Heart left ventricle (tissue), 16 donors: ENCODE data around the gene SPTA1. TPM values are rescaled to one million over a fixed set of nuclear protein-coding genes. Genes with fewer than 3 reads are reported as not detected.

Source experiments
- ATAC-seq, 4 donors: fragments of 200-7000 bp; cut with Tn5 transposase; one replicate each; pipeline ENCODE4 v1.9.1; 2020 to 2022; ENCODE audit warnings: moderate library complexity in 4 of 4, mild to moderate bottlenecking in 3 of 4, moderate number of reproducible peaks in 1 of 4
- DNase-seq, 5 donors: peaks; one replicate each; pipeline ENCODE4 v3.0.0-alpha.2; 2020
- H3K27ac ChIP-seq, 12 donors: fragments of 200-600 bp; sonication (generic) in 4 of 12; one replicate each; pipeline versions ENCODE4 v1.5.0 to v1.8.0; 2016 to 2022; ENCODE audit warnings: mild to moderate bottlenecking in 2 of 12
- H3K27me3 ChIP-seq, 9 donors: fragments of 200-600 bp; sonication (generic) in 2 of 9; one replicate each; pipeline versions ENCODE4 v1.5.1 to v1.8.0; 2016 to 2022; ENCODE audit warnings: mild to moderate bottlenecking in 3 of 9
- H3K36me3 ChIP-seq, 9 donors: fragments of 200-600 bp; sonication (generic) in 2 of 9; one replicate each; pipeline versions ENCODE4 v1.5.0 to v1.8.0; 2018 to 2022; ENCODE audit warnings: mild to moderate bottlenecking in 2 of 9
- H3K4me1 ChIP-seq, 12 donors: fragments of 200-600 bp; sonication (generic) in 4 of 12; one replicate each; pipeline versions ENCODE4 v1.5.0 to v1.8.0; 2016 to 2022; ENCODE audit warnings: mild to moderate bottlenecking in 3 of 12
- H3K4me3 ChIP-seq, 12 donors: fragments of 200-600 bp; sonication (generic) in 4 of 12; one replicate each; pipeline versions ENCODE4 v1.5.0 to v1.8.0; 2017 to 2022; ENCODE audit warnings: mild to moderate bottlenecking in 9 of 12, moderate library complexity in 4 of 12
- H3K9me3 ChIP-seq, 12 donors: fragments of 200-600 bp; sonication (generic) in 4 of 12; one replicate each; pipeline versions ENCODE4 v1.5.0 to v1.8.0; 2016 to 2022; ENCODE audit warnings: mild to moderate bottlenecking in 1 of 12
- CTCF ChIP-seq, 12 donors: fragments of 200-600 bp; sonication (generic) in 4 of 12; IDR thresholded peaks; one replicate each; pipeline versions ENCODE4 v1.5.0 to v1.8.0; 2018 to 2022; ENCODE audit warnings: antibody characterized with exemption in 12 of 12, mild to moderate bottlenecking in 5 of 12
- POLR2A ChIP-seq, 2 donors: fragments of 450-650 bp; IDR thresholded peaks; one replicate each; pipeline ENCODE4 v1.6.1; 2017; ENCODE audit warnings: antibody characterized with exemption in 2 of 2, mild to moderate bottlenecking in 2 of 2, moderate library complexity in 2 of 2
- WGBS, 4 donors: extraction: QIAGEN DNeasy Blood & Tissue Kit in 2 of 4; methylation state at CpG; one replicate each; pipeline versions ENCODE4 v1.1.5 to v1.1.7; 2013 to 2018; 5-methylcytosine and 5-hydroxymethylcytosine counted together
- intact Hi-C, 10 donors: fragments of 100-400 bp; cut with DNase I; formaldehyde crosslinking; loops; one replicate each; pipeline versions ENCODE4 v1.11.1 to v1.14.2; 2022
- polyA plus RNA-seq, 2 donors: library from polyadenylated mRNA; stranded (reverse); fragments of 200-250 nt; gene quantifications; one replicate each; pipeline ENCODE4 v1.2.3, GENCODE V29; 2013
- total RNA-seq, 9 donors: library from RNA; depleted of rRNA in 2 of 9; stranded (reverse); fragments of >200 nt in 2 of 9; fragmentation: NEBNext Ultra II Directional in 3 of 9; extraction: Animal tissue kit (Norgen Biotek cat#: 25700) in 3 of 9; gene quantifications; one replicate each; pipeline versions ENCODE4 v1.1.0 to v1.2.4, GENCODE V29; 2016 to 2023
- donor health status: ischemic (EF 13 %, LVEDD 7.1; RV severe dilation, severe dysfunction).
- donor health status: healthy with polysubstance abuse.
- donor health status: DM: no; HTN: yes; CAD: no.
- donor health status: DM: no; HTN: no; CAD: no.
- donor health status: ischemic (EF 25% LVEDD 6.9; RV normal size, moderate dysfunction).
- donor health status: ischemic (EF 25% LVEDD 5.7; RV mildly dilated, moderate dysfunction).
- donor health status: healthy.
- donor health status: DM: yes; HTN: yes; CAD: no.
- donor health status: ischemic (EF 35%, LVEDD 5.7; RV mildly dilated, moderate dysfunction).
- donor health status: nonischemic (EF 11% LVEDD 7.7; RV severe dilation, severe dysfunction).
- donor health status: DM: yes; HTN: yes; CAD: no.
- donor health status: PGD.
- donor health status: ischemic (EF 29% LVEDD 5.4; RV normal size, mild dysfunction).
- donor health status: nonischemic (EF 23%, LVEDD 6.1; RV moderate dilation, normal function).

The SPTA1 gene
- total and polyA plus RNA-seq, 11 donors: 0.06 to 0.99 (median 0.19) TPM; not detected in 5

GRCh38 chr1:158730453-158730852, 43.9 kb upstream of the SPTA1 start:
- Histone ChIP-seq H3K27ac (no peak overlapping the region), H3K36me3 (no peaks in the 10 kb centered on the region), H3K27me3 (peaks cover 0 to 8% (median 0%) of the 10 kb centered on the region in 9 donors), H3K9me3 (no peaks in the 10 kb centered on the region), H3K4me1 (peaks cover 0 to 6% (median 0%) of the 10 kb centered on the region in 12 donors), H3K4me3 (no peak overlapping the region)
- intact Hi-C loops: no loop called here
- ATAC-seq (no peak), DNase-seq (no peak)
- no peak for TF ChIP-seq CTCF (IDR thresholded peaks at IDR 0.05)
- TF ChIP-seq POLR2A (IDR thresholded peaks at IDR 0.05): no peak
- 73 to 86% (median 75%) methylated on average over 4 of the region's 4 CpGs for WGBS, 4 donors

- WGBS, 4 donors: 68 to 76% (median 73%) methylated on average over 3 of the region's 3 CpGs
- Histone ChIP-seq H3K4me3 (no peak overlapping the region), H3K36me3 (no peaks in the 10 kb centered on the region), H3K27me3 (peaks cover 0 to 8% (median 0%) of the 10 kb centered on the region in 9 donors), H3K4me1 (peaks cover 0 to 6% (median 0%) of the 10 kb centered on the region in 12 donors), H3K27ac (no peak overlapping the region), H3K9me3 (no peaks in the 10 kb centered on the region)
- intact Hi-C loops: no loop called here
- DNase-seq (no peak), ATAC-seq (no peak)
- TF ChIP-seq POLR2A (IDR thresholded peaks at IDR 0.05) (no peak), CTCF (IDR thresholded peaks at IDR 0.05) (no peak)
Measured at GRCh38 chr1:158728510-158729225, 42.2 kb upstream of the SPTA1 start.

- WGBS, 4 donors: 93 to 95% (median 93%) methylated on average over 5 of the region's 5 CpGs
- Histone ChIP-seq H3K4me3 (no peak overlapping the region), H3K9me3 (no peaks in the 10 kb centered on the region), H3K27me3 (peaks cover 0 to 8% (median 0%) of the 10 kb centered on the region in 9 donors), H3K27ac (no peak overlapping the region), H3K4me1 (peaks cover 0 to under 1% (median 0%) of the 10 kb centered on the region in 12 donors), H3K36me3 (no peaks in the 10 kb centered on the region)
- DNase-seq: no peak
- intact Hi-C loops: no loop called here
- no peak for ATAC-seq
- TF ChIP-seq CTCF (IDR thresholded peaks at IDR 0.05) (no peak), POLR2A (IDR thresholded peaks at IDR 0.05) (no peak)
Measured at GRCh38 chr1:158724442-158724841, 37.9 kb upstream of the SPTA1 start.

- H3K27me3 ChIP-seq: no peaks in the 10 kb centered on the region
- no peak within 1 kb of the TSS for H3K27ac ChIP-seq
- DNase-seq (no peak), ATAC-seq (no peak)
- H3K36me3 ChIP-seq: no peaks in the 10 kb centered on the region
- 70 to 77% (median 74%) methylated on average over 2 of the region's 2 CpGs for WGBS, 4 donors
- TF ChIP-seq CTCF (IDR thresholded peaks at IDR 0.05) (no peak), POLR2A (IDR thresholded peaks at IDR 0.05) (no peak)
- intact Hi-C loops: no loop called here
- no peaks in the 10 kb centered on the region for H3K9me3 ChIP-seq
- H3K4me1 ChIP-seq: no peaks in the 10 kb centered on the region
- H3K4me3 ChIP-seq: no peak within 1 kb of the TSS
Measured at GRCh38 chr1:158720620-158721019, 34.1 kb upstream of the SPTA1 start, which contains the start of gene OR6K3. TSS of gene OR6K3 (minus strand) at chr1:158720720. CDS start at chr1:158718115, 2,605 bp downstream.
